HG03108 (cell line): Measurements from ENCODE around the gene SNX8.
"Not testable (repeated sequence)": the region's sequence is repeated elsewhere in the genome, so short reads cannot be mapped to it uniquely, and the experiment has no call there.

Source experiments
- ATAC-seq: cut with Tn5 transposase; IDR thresholded peaks from one replicate; pipeline ENCODE4 v1.9.1; 2021; ENCODE audit warnings: moderate library complexity; ENCODE audit not compliant: unreplicated experiment

Gene SNX8

DNA sequence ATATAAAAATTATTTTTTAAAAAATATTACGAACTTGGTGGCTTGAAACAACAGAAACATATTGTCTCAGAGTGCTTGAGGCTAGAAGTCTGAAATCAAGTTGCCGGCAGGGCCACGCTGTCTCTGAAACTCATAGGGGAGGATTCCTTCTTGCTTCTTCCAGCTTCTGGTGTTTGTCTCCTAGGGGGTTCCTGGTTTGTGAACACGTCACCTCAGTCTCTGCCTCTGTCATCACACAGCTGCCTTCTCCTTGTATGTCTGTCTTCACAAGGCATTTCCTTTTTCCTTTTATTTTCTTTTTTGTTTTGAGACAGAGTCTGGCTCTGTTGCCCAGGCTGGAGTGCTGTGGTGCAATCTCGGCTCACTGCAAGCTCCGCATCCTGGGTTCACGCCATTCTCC is 12.7 kb upstream of the SNX8 start:
- no peak for ATAC-seq

DNA sequence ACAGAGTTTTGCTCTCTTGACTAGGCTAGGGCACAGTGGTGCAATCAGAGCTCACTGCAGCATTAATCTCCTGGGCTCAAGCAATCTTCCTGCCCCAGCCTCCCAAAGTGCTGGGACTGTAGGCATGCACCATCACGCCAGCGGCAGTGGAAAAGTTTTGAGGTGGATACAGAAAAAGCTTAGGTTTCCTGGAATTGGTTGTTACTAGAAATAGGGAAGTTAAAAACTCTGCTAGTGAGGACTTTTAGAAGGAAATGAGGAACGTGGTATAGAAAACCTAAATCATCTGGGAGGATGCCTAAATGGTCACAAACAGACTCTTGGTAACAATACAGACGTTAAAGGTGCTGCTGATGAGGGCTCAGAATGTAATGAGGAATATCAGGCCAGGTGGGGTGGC is 10.9 kb upstream of the SNX8 start:
- no peak for ATAC-seq

DNA sequence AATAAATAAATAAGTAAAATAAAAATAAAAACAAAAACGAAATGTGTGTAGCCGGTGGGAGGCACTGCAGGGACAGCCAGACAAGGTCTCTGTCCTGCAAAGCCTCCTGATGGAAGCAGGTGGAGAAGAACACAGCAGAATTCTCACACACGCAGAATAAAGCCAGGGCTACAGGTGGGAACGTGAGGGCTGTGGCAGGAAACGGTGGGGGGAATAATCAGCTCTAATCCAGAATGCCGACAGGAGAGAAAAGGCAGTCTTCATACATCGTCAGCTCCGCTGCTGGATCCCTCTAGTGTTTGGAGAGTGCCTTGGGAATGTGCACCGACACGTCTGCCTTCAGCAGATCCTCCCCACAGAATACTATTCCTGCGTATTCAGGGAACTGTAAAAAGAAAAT is 6.8 kb upstream of the SNX8 start:
- ATAC-seq = no peak

DNA sequence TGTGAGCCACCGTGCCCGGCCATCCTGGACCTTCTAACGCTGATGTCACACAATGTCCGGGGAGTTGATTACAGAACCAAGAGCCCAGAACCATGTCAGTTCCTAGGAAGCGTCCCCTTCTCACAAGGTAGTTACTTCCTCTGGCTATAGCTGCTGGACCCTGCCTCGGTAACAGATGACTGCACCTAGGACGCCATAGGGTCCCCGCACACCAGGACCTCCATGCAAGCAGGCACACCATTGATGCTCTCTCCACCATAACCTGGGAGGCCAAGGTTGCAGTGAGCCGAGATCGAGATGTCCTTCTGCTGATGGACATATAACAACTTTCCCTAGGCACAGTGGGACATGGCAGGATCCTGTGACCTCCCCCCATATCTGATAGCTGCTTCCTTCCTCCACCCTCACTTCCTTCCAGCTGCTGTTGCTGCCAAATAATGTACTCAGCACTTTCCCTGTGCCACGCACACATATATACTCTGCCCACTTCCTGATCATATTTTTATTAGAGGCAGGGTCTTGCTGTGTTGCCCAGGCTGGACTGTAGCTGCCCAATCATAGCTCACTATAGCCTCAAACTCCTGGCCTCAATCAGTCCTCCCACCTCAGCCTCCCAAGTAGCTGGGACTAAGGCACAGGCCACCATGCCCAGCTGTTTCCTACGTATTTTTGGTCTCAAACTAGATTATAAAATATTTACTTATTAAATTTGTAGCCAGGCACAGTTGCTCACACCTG is 3.5 kb upstream of the SNX8 start:
- ATAC-seq = no peak

DNA sequence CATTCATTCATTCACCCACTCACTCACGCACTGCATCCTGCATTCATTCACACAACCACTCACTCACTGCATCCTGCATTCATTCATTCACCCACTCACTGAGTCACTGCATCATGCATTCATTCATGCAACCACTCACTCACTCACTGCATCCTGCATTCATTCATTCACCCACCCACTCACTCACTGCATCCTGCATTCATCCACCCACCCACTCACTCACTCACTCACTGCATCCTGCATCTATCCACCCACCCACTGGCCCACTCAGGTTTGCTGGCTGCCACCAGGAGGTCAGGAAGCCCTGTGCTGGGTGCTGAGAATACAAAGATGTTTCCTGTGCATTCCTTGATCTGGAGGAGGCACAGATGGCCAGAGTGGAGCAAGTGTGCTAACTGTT is 2.3 kb upstream of the SNX8 start:
- ATAC-seq = no peak

DNA sequence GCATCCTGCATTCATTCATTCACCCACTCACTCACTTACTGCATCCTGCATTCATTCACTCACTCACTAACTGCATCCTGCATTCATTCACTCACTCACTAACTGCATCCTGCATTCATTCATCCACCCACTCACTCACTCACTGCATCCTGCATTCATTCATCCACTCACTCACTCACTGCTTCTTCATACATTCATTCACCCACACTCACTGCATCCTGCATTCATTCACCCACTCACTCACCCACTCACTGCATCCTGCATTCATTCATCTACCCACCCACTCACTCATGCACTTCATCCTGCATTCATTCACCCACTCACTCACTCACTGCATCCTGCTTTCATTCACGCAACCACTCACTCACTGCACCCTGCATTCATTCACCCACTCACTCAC is 1.5 kb upstream of the SNX8 start:
- ATAC-seq = no peak

DNA sequence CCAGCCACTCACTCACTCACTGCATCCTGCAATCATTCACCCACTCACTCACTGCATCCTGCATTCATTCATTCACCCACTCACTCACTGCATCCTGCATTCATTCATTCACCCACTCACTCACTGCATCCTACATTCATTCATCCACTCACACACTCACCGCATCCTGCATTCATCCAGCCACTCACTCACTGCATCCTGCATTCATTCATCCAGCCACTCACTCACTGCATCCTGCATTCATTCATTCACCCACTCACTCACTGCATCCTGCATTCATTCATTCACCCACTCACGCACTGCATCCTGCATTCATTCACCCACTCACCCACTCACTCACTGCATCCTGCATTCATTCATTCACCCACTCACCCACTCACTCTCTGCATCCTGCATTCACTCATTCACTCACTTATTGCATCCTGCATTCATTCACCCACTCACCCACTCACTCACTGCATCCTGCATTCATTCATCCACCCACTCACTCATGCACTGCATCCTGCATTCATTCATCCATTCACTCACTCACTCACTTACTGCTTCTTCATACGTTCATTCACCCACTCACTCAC is 802 bp upstream of the SNX8 start:
- not testable (repeated sequence) for ATAC-seq

DNA sequence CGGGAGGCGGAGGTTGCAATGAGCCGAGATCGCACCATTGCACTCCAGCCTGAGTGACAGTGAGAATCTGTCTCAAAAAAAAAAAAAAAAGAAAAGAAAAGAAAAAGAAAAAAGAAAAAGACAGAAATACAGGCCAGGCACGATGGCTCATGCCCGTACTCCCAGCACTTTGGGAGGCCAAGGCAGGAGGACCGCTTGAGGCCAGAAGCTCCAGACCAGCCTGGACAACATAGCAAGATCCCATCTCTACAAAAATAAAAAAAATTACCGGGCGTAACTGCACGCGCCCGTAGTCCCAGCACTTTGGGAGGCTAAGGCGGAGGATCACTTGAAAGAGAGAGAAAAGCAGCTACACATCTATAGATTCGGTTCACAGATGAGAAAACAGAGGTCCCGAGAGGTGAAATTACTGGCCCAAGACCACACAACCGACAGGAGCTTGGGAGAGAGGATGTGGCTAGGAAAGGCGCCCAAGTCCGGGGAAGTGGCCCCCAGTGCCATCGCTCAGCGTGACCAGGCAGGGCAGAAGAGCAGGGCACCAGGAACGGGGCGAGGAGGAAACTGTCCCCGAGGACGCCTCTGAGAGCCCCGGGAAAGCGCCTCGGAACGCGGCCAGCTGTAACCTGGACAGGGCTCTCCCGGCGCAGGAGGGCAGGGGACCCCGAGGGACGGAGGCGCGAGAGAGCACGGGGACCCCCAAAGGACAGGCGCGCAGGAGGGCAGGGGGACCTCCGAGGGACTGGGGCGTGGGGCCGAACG is 612 bp downstream of the SNX8 start:
- ATAC-seq = peak; percentile 15

DNA sequence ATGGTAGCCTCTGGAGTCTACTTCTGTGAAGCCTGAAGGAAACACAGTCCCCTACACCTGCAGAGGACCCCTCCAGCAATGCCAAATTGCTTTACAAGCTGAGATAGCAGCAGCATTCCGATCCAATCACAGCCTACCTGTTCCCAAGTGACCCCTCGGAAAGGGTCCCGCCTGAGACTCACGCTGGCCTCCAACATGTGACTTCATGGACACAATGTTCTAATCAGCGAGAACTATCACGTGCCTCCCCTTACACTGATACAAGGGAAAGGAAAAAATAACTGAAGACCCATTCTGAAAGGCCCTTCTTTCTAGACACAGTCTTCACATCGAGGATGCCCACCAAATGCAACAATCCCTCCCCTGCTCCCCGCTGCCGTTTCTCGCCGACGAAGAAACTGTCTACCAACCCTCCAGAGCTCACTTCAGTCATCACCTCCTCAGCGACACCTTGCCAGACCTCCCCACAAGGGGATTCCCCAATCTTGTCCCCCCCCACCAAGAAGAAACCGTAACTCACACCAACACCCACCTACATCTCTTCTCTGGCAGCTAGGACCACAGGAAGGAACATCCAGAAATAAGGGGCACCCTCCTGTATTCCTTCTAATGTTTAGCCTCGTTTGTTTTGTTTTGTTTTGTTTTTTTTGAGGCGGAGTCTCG is 1.8 kb downstream of the SNX8 start:
- no peak for ATAC-seq

DNA sequence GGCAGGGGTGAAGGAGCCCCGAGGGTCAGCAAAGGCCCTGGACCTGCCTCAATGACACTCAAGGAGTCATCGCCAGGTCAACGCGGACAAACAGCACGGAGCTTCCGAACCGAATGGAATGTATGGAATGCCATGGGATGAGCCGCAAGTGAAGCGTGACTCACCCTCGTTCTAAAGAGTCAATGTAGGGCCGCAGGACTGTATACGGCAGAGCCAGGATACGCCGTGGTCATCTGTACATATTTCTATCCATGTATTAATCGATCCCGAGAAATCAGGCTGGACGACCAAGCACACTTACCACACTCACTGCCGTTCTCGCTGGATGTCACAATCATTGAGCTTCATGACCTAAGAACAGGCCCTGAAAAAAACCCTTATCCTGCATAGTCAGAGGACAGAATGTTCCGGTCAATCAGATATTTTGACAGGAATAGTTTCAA is 4.3 kb downstream of the SNX8 start:
- no peak for ATAC-seq

DNA sequence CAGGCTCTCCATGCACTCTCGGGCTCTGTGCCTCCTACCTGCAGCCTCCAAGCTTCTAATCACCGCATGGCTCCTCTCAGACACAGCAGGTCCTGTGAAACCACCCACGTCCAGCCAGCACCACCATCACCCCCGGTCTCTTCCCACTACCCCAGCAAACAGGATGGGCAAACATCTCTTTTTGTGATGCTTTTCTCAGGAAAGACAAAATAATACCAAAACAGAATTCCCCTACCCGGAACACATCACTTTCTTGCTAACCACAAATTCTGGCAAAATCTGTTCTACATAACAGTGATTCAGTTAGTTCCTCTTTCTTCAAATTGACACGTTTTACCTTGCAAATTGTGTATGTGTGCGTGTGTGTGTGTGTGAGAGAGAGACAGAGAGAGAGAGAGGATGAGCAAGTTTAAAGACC is 6.5 kb downstream of the SNX8 start:
- ATAC-seq = peak; percentile 44

DNA sequence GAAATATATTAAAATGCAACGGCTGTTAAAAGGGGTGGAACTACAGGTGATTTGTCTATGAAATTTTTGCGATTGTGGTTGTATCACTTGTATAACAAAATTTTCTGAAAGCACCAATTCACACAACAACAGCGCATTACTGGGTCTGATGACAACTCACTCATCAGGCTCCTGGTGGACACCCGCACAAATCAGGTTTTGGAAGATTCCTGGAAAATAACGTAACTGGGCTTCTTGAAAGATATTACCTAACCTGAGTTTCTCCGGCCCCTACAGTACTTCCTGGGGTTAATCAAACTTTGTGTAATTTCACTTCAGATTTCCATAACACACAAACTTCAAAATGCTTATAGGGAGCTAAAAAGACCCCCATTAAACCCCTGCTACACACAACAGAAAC is 7.6 kb downstream of the SNX8 start:
- ATAC-seq = no peak

DNA sequence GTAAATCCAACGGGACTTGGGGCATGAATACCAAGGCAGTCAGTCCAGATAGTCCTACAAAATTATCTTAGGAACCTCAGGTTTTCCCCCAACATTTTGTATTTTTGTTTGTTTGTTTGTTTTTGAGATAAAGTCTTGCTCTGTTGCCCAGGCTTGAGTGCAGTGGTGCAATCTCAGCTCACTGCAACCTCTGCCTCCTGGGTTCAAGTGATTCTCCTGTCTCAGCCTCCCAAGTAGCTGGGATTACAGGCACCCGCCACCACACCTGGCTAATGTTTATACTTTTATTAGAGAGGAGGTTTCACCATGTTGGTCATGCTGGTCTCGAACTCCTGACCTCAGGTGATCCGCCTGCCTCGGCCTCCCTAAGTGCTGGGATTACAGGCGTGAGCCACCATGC is 9.0 kb downstream of the SNX8 start:
- ATAC-seq = not testable (repeated sequence)

DNA sequence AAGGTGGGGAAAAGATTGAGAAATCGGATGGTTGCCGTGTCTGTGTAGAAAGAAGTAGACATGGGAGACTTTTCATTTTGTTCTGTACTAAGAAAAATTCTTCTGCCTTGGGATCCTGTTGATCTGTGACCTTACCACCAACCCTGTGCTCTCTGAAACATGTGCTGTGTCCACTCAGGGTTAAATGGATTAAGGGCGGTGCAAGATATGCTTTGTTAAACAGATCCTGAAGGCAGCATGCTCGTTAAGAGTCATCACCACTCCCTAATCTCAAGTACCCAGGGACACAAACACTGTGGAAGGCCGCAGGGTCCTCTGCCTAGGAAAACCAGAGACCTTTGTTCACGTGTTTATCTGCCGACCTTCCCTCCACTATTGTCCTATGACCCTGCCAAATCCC is 10.7 kb downstream of the SNX8 start:
- ATAC-seq = not testable (repeated sequence)

DNA sequence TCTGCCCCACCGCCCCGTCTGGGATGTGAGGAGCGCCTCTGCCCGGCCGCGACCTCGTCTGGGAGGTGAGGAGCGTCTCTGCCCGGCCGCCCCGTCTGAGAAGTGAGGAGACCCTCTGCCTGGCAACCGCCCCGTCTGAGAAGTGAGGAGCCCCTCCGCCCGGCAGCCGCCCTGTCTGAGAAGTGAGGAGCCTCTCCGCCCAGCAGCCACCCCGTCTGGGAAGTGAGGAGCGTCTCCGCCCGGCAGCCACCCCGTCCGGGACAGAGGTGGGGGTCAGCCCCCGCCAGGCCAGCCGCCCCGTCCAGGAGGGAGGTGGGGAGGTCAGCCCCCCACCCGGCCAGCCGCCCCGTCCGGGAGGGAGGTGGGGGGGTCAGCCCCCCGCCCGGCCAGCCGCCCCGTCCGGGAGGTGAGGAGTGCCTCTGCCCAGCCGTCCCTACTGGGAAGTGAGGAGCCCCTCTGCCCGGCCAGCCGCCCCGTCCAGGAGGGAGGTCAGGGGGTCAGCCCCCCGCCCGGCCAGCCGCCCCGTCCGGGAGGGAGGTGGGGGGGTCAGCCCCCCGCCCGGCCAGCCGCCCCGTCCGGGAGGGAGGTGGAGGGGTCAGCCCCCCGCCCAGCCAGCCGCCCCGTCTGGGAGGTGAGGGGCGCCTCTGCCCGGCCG is 11.4 kb downstream of the SNX8 start:
- ATAC-seq = not testable (repeated sequence)

DNA sequence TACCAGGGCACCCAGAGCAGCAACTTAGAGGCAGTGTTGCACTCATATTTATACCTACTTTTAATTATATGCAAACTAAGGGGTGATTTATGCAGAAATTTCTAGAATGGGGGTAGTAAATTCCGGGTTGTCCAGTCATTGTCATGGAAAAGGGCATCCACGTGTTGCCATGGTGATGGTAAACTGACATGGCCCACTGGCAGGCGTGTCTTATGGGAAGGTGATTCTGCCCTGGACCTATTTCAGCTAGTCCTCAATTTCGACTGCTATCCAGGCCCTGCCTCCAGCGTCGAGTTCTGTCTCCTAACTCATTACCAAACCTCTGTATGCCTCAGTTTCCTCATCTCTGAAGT is 12.8 kb downstream of the SNX8 start:
- no peak for ATAC-seq

DNA sequence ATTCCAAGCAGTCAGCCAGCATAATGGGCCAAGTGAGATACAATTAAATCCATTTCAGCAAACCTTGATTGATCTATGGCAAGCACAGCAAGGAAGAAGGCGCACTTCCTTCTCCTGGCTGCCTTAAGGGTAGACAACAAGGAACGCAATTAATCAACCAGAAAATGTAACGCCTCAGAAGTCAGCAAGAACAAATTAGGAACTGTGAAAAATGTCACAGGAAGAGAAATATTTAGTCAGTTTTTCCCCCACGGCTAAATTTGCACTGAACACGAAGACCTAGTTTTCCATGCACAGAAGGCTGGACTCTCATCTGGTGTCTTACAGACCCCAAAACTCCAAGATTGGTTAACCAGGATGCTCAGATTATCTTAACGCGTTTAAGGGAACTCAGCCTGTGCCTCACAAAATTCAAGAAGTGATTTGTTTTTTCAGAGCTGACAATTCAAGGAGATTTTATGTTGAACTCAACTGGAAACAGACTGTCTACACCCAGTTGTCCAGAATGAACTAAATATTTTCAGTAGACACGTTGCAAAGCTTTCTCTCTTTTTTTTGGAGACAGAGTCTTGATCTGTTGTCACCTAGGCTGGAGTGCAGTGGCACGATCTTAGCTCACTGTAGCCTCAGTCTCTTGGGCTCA is 14.2 kb downstream of the SNX8 start:
- no peak for ATAC-seq

DNA sequence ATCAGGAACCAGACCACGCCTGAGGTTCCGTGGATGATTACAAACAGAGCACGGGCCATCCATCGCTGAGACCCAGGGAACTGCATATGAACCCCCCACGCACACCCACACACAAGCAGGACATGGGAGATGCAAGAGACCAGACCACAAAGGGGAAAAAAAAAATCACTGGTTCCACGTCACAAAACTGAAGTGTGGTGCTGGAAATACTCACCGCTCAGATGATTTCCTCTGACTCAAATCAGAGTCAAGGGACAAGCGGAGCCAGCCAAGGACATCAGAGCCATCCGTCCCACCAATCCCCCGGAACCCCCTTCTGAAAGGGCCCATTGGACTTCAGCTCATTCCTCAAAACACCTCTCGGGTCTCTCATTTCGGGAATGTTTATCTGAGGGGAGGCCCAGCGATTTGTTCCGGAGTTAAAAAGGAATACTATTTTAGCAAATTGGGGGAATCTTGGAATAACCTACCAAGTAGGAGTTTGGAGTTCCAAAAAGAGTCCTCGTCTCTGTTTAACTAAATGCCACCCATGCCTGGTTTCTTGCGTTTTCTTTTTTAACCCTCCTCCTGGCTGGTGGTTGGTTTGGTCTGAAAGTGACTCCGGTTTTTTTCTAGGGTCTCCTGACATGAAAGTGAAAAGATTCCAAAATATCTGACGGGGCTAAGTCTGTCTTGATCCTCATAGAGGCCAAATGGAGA is 15.0 kb downstream of the SNX8 start:
- peak; percentile 51 for ATAC-seq

DNA sequence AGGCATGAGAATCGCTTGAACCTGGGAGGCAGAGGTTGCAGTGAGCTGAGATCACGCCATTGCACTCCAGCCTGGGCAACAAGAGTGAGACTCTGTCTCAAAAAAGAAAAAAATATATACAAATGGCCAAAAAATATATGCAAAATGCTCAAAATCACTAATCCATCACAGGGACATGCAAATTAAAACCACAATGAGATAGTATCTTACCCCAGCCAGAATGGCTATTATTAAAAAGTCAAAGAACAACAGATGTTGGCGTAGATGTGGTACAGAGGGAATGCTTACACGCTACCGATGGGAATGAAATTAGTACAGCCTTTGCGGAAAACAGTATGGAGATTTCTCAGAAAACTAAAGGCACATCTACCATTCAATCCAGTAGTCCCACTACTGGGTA is 17.4 kb downstream of the SNX8 start:
- no peak for ATAC-seq
